ENCODE data around the gene UPF3A.
"Not testable (repeated sequence)": the region's sequence is repeated elsewhere in the genome, so short reads cannot be mapped to it uniquely, and the experiment has no call there.

The UPF3A gene

GRCh38 chr13:114328034-114328433 lies 46.6 kb downstream of the UPF3A start:
- no peak for DNase-seq (ENCODE audit: low read depth, low spot score)
- H3K27ac ChIP-seq = no peak overlapping the region

GRCh38 chr13:114328595-114328994 lies 47.2 kb downstream of the UPF3A start:
- DNase-seq (ENCODE audit: low read depth, low spot score) = no peak
- H3K27ac ChIP-seq = no peak overlapping the region

- no peak for DNase-seq (ENCODE audit: low read depth, low spot score)
- no peak overlapping the region for H3K27ac ChIP-seq
These were observed 48.7 kb downstream of the UPF3A start for GRCh38 chr13:114330086-114330485.

GRCh38 chr13:114333881-114334280 lies 52.5 kb downstream of the UPF3A start:
- not testable (repeated sequence) for H3K27ac ChIP-seq; DNase-seq (ENCODE audit: low read depth, low spot score)

- DNase-seq (ENCODE audit: low read depth, low spot score) = no peak
- H3K27ac ChIP-seq = no peak overlapping the region
These were observed 53.1 kb downstream of the UPF3A start for GRCh38 chr13:114334305-114335053.

- not testable (repeated sequence) for H3K27ac ChIP-seq; DNase-seq (ENCODE audit: low read depth, low spot score)
These were observed 55.1 kb downstream of the UPF3A start for GRCh38 chr13:114336457-114336856.

- H3K27ac ChIP-seq = no peak overlapping the region
- no peak for DNase-seq (ENCODE audit: low read depth, low spot score)
These were observed 57.6 kb downstream of the UPF3A start for GRCh38 chr13:114338959-114339358.

GRCh38 chr13:114339857-114340534 lies 58.6 kb downstream of the UPF3A start:
- no peak overlapping the region for H3K27ac ChIP-seq
- DNase-seq (ENCODE audit: low read depth, low spot score) = no peak

- DNase-seq (ENCODE audit: low read depth, low spot score) = no peak
- no peak overlapping the region for H3K27ac ChIP-seq
These were observed 59.8 kb downstream of the UPF3A start for GRCh38 chr13:114341003-114341777.

- not testable (repeated sequence) for H3K27ac ChIP-seq; DNase-seq (ENCODE audit: low read depth, low spot score)
These were observed 65.9 kb downstream of the UPF3A start for GRCh38 chr13:114347256-114347655.

GRCh38 chr13:114352763-114353162 lies 71.4 kb downstream of the UPF3A start:
- not testable (repeated sequence) for DNase-seq (ENCODE audit: low read depth, low spot score); H3K27ac ChIP-seq

GRCh38 chr13:114353382-114353781 lies 72.0 kb downstream of the UPF3A start:
- not testable (repeated sequence) for H3K27ac ChIP-seq; DNase-seq (ENCODE audit: low read depth, low spot score)

Measured in epithelial cell of prostate (primary cell).